ENCODE measurements around the gene RAB27A.
"Not testable (repeated sequence)": the region's sequence is repeated elsewhere in the genome, so short reads cannot be mapped to it uniquely, and the experiment has no call there.

DNA sequence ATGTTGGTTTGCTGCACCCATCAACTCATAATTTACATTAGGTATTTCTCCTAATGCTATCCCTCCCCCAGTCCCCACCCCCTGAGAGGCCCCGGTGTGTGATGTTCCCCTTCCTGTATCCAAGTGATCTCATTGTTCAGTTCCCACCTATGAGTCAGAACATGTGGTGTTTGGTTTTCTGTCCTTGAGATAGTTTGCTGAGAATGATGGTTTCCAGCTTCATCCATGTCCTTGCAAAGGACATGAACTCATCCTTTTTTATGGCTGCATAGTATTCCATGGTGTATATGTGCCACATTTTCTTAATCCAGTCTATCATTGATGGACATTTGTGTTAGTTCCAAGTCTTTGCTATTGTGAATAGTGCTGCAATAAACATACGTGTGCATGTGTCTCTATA lies 9.0 kb downstream of the RAB27A start:
- TF ChIP-seq, protein P1, sequence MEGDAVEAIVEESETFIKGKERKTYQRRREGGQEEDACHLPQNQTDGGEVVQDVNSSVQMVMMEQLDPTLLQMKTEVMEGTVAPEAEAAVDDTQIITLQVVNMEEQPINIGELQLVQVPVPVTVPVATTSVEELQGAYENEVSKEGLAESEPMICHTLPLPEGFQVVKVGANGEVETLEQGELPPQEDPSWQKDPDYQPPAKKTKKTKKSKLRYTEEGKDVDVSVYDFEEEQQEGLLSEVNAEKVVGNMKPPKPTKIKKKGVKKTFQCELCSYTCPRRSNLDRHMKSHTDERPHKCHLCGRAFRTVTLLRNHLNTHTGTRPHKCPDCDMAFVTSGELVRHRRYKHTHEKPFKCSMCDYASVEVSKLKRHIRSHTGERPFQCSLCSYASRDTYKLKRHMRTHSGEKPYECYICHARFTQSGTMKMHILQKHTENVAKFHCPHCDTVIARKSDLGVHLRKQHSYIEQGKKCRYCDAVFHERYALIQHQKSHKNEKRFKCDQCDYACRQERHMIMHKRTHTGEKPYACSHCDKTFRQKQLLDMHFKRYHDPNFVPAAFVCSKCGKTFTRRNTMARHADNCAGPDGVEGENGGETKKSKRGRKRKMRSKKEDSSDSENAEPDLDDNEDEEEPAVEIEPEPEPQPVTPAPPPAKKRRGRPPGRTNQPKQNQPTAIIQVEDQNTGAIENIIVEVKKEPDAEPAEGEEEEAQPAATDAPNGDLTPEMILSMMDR (IDR thresholded peaks at IDR 0.05): not testable (repeated sequence)
- not testable (repeated sequence) for TF ChIP-seq POLR2A (IDR thresholded peaks at IDR 0.05)
